Activated T-cell treated with anti-CD3 and anti-CD28 coated beads for 4 hours (primary cell): ENCODE results near the gene SRD5A2.
"Not testable (repeated sequence)": the region's sequence is repeated elsewhere in the genome, so short reads cannot be mapped to it uniquely, and the experiment has no call there.

Source experiments
- DNase-seq: peaks from one replicate; pipeline ENCODE4 v3.0.0-alpha.2; 2020

The SRD5A2 gene

DNA sequence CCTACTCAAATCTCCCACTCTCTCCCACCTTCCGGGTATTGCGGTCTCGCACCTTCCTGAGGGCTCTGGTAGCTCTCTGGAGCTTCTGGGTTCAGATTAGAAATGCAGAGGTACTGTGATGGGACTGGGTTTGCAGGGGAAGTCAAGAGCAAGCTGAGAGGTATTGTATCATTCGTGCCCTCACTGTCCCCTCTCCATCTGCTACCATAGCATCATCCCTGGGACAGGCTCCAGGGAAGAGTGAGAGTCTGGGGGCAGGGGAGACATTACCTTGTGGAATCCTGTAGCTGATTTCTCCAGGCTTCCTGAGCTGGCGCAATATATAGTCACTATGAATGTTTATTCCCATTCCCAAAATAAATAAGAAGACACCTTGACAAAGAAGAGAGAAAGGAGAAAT, 49.6 kb downstream of the SRD5A2 start:
- no peak for DNase-seq

- no peak for DNase-seq
Observed at GRCh38 chr2:31529256-31529655, 51.5 kb downstream of the SRD5A2 start.

DNA sequence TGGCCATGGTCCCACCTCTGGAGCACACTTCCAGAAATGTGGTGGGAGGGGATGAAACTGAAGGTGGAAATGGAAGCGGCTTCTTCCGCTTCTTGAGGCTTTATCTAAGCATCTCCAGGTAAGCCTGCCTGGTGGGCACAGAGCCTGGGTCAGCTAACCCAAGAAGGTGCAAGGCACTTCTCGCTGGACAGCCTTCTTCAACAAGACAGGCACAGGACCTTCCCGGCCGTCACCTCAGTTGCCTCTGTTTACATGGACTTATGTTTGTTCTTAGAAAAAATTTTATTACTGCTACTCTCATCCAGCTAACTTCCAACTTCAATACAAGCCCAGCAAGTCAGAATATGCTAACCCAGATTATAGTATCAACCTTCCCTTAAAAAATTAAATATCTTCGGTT, 51.9 kb downstream of the SRD5A2 start:
- DNase-seq: no peak

- no peak for DNase-seq
Observed at GRCh38 chr2:31526946-31527732, 53.6 kb downstream of the SRD5A2 start.

- no peak for DNase-seq
Observed at GRCh38 chr2:31525876-31526275, 54.9 kb downstream of the SRD5A2 start.

- no peak for DNase-seq
Observed at GRCh38 chr2:31524592-31524991, 56.1 kb downstream of the SRD5A2 start.

GRCh38 chr2:31523871-31524492, 56.8 kb downstream of the SRD5A2 start:
- DNase-seq: peak; percentile 45

GRCh38 chr2:31522786-31523185, 58.0 kb downstream of the SRD5A2 start:
- DNase-seq: no peak

DNA sequence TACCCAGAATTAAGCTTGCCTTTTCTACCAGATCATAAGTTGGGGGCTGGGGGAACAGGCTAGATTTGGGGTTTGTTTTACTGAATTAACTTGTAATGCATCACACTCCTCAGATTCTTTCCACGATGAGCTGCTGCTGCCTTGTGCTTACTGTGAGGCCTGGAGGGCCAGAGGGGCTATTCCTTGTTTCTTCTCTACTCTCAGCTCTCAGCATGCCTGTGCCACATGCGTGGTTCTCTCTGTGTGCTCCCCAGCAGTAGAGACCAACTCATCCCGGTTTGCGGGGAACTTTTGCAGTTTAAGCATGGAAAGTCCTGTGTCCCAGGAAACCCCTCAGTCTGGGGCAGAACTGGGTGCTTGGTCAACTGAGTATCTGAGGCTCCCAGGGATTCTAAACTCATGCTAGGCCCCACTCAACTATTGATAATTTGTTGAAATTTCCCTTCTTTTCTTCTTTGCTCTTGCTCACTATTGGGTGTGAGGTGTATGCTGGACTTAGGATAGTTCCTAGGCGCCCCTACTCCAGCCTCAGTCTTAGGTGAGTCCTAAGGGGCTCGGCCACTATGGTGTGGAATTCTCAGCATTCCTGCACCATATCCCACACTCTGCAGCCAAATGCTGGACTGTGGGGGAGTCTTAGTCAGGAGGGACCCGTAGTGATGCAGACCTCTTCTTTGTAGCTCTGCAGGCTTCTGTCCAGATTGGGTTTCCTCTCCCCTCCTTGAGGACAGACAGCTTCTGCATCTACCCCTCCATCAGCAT, 63.1 kb downstream of the SRD5A2 start:
- no peak for DNase-seq

GRCh38 chr2:31515586-31515985, 65.2 kb downstream of the SRD5A2 start:
- DNase-seq: no peak

DNA sequence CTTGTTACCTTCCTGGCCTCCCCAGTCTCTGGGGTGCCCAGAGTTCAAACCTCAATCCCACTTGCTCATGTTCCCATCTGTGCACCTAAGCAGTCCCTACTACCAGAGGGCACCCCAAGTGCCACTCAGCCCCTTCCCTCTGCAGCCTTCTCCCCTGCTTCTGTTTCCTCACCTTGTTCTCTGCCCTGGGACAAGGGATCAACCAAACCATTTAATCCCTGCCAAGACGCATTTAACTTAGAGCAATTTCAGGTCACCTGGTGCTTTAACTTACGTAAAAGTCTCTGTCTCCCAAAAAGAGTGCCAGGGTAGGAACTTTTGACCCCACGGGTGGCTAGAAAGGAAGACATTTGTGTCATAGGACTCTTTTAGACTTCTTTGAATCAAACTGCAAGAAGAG, 67.2 kb downstream of the SRD5A2 start:
- no peak for DNase-seq

DNA sequence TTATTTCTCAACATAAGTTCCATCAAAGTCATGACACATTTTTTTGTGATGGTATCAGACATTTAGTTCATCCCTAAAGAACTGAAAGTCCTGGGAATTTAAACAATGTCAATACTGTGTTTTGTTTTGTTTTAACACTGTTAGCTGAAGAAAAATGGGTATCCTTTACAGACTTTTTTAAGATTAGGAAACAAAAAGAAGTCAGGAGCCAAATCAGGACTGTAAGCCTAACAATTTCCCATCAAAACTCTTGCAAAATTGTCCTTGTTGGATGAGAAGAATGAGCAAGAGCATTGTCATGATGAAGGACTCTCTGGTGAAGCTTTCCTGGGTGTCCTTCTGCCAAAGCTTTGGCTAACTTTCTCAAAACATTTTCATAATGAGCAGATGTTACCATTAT, 69.4 kb downstream of the SRD5A2 start:
- no peak for DNase-seq

GRCh38 chr2:31505111-31505510, 75.6 kb downstream of the SRD5A2 start:
- no peak for DNase-seq

DNA sequence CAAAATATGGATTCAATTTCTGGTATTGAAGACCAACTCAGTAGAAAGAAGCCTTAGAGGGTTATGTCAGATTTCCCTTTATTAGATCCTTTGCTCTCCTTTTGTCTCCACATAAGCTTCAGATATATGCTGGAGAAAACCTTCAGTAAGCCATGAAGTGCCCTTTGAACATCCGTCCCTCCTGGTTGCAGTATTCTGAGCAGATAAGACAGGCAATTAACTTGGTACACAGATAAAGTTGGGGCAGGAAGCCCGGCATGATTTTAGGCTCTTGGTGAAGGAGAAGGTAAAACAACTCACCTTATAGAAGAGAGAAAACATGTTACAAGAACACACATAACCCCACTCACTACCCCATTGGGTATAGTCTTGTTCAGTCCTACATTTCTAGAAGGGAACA, 76.4 kb downstream of the SRD5A2 start:
- no peak for DNase-seq

GRCh38 chr2:31496451-31496874, 84.3 kb downstream of the SRD5A2 start:
- not testable (repeated sequence) for DNase-seq

DNA sequence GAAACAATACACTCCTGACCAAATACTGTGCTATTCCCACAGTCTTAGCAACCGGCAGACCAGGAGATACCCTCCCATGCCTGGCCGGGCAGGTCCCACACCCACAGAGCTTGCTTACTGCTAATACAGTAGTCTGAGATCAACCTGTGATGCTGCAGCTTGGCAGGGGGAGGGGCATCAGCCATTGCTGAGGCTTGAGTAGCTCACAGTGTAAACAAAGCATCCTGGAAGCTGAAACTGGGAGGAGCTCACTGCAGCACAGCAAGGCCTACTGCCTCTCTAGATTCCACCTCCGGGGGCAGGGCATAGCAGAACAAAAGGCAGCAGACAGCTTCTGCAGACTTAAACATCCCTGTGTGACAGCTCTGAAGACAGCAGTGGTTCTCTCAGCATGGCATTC, 91.4 kb downstream of the SRD5A2 start:
- not testable (repeated sequence) for DNase-seq

GRCh38 chr2:31483246-31483645, 97.5 kb downstream of the SRD5A2 start:
- DNase-seq: no peak

DNA sequence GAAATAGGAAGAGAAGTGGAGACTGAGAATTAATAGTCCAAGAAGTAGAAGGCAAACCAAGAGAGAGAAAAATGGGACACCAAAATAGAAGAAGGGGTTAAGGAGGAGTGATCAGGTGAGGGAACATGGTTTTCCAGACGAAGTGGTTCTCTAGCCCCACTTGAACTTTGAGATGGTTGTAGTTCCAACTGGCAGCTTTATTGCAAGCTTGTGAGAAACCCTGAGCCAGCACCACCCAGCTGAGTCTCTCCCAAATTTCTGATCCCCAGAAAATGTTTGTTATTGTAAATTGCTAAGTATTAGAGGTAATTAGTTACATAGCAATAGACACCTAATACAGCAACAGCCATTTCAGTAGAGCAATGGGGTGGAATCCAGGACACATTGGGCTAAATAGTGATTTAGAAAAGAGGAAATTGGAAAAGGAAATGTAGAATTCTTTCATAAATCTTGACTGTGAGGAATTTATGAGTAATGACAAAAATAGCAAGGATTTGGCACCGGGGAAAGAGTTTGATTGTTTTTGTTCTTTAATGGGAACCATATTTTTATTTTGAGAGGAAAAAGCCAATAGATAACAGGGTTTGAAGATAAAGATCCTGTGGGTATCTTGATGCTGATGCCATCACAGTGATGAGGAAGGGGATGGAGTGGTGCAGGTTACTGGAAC, 104.1 kb downstream of the SRD5A2 start:
- no peak for DNase-seq

GRCh38 chr2:31475692-31476091, 105.0 kb downstream of the SRD5A2 start:
- DNase-seq: no peak

- DNase-seq: no peak
Observed at GRCh38 chr2:31474296-31474695, 106.4 kb downstream of the SRD5A2 start.
